ENCODE data around the gene SLC12A7. TPM values are rescaled to one million over a fixed set of nuclear protein-coding genes. Genes with fewer than 3 reads are reported as not detected.

SLC12A7 gene
- polyA plus RNA-seq, 1 donor (not counting 4 experiments of a cell fraction or from before 2014, with no cell fraction given), result 1.5 TPM

DNA sequence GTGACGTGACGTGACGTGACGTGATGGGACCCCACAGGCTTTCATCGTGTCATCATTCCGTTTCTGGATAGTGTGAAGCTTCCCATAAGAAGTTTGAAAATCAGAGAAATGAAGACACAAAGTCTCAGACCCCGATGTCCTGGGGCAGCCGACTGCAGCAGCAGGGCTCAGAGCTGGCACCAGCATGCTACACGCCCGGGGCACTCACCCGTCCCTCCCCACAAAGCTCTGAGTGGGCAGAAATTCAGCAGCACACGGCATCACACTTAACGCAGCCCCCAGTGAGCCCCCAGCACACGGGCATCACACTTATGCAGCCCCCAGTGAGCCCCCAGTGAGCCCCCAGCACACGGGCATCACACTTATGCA lies 42.2 kb downstream of the SLC12A7 start:
- no peak overlapping the region for H3K4me3 ChIP-seq (ENCODE audit: control insufficient read depth in 2 of 3, extremely low read depth in 1 of 3, insufficient read depth in 2 of 3, low read depth in 1 of 3, low read length in 3 of 3)
- H3K9ac ChIP-seq (ENCODE audit: control insufficient read depth, extremely low read depth, insufficient read depth, low read length), result no peak overlapping the region
- H3K27me3 ChIP-seq (ENCODE audit: control insufficient read depth, extremely low read depth, insufficient read depth, low read length), result no peaks in the 10 kb centered on the region
- FAIRE-seq (no peak), DNase-seq (ENCODE audit: low read depth, low spot score) (no peak)
- H3K4me1 ChIP-seq (ENCODE audit: control insufficient read depth, extremely low read depth, insufficient read depth, low read length), result no peaks in the 10 kb centered on the region
- TF ChIP-seq EZH2 (IDR thresholded peaks at IDR 0.05; ENCODE audit: low read length) (no peak), CTCF (optimal IDR thresholded peaks at IDR 0.05 in 1 of 3, IDR thresholded peaks at IDR 0.05 in 1 of 3, conservative IDR thresholded peaks at IDR 0.05 in 1 of 3; ENCODE audit: extremely low read depth in 1 of 3, insufficient read depth in 2 of 3, low read length in 3 of 3) (no peak)
- no peak overlapping the region for H2AFZ ChIP-seq (ENCODE audit: control insufficient read depth, low read length)
- no peak overlapping the region for H3K27ac ChIP-seq (ENCODE audit: control insufficient read depth, insufficient read depth, low read length)
- H3K9me3 ChIP-seq (ENCODE audit: control insufficient read depth, low read depth, low read length), result no peaks in the 10 kb centered on the region
- no peaks in the 10 kb centered on the region for H3K9me1 ChIP-seq (ENCODE audit: control insufficient read depth, extremely low read depth, insufficient read depth, low read length)
- no peaks in the 10 kb centered on the region for H4K20me1 ChIP-seq (ENCODE audit: control insufficient read depth, extremely low read depth, insufficient read depth, low read length)
- H3K4me2 ChIP-seq (ENCODE audit: control insufficient read depth, extremely low read depth, insufficient read depth, low read depth, low read length), result no peak overlapping the region
- no peaks in the 10 kb centered on the region for H3K36me3 ChIP-seq (ENCODE audit: control insufficient read depth in 2 of 2, extremely low read depth in 1 of 2, insufficient read depth in 2 of 2, low read length in 2 of 2)
- H3K79me2 ChIP-seq (ENCODE audit: control insufficient read depth, insufficient read depth, low read length), result no peaks in the 10 kb centered on the region
- dilution Hi-C loops (cut with MboI; ENCODE audit: extremely low pct_ligation_motif_present, low sequenced_read_pairs), result no loop called here

- Histone ChIP-seq H3K9me1 (ENCODE audit: control insufficient read depth, extremely low read depth, insufficient read depth, low read length) (no peaks in the 10 kb centered on the region), H3K9ac (ENCODE audit: control insufficient read depth, extremely low read depth, insufficient read depth, low read length) (no peak overlapping the region), H3K4me1 (ENCODE audit: control insufficient read depth, extremely low read depth, insufficient read depth, low read length) (no peaks in the 10 kb centered on the region), H3K27ac (ENCODE audit: control insufficient read depth, insufficient read depth, low read length) (no peak overlapping the region), H4K20me1 (ENCODE audit: control insufficient read depth, extremely low read depth, insufficient read depth, low read length) (no peaks in the 10 kb centered on the region), H3K27me3 (ENCODE audit: control insufficient read depth, extremely low read depth, insufficient read depth, low read length) (no peaks in the 10 kb centered on the region), H3K79me2 (ENCODE audit: control insufficient read depth, insufficient read depth, low read length) (no peaks in the 10 kb centered on the region), H2AFZ (ENCODE audit: control insufficient read depth, low read length) (no peak overlapping the region), H3K4me2 (ENCODE audit: control insufficient read depth, extremely low read depth, insufficient read depth, low read depth, low read length) (no peak overlapping the region), H3K36me3 (ENCODE audit: control insufficient read depth in 2 of 2, extremely low read depth in 1 of 2, insufficient read depth in 2 of 2, low read length in 2 of 2) (no peaks in the 10 kb centered on the region), H3K4me3 (ENCODE audit: control insufficient read depth in 2 of 3, extremely low read depth in 1 of 3, insufficient read depth in 2 of 3, low read depth in 1 of 3, low read length in 3 of 3) (no peak overlapping the region), H3K9me3 (ENCODE audit: control insufficient read depth, low read depth, low read length) (no peaks in the 10 kb centered on the region)
- TF ChIP-seq CTCF (optimal IDR thresholded peaks at IDR 0.05 in 1 of 3, IDR thresholded peaks at IDR 0.05 in 1 of 3, conservative IDR thresholded peaks at IDR 0.05 in 1 of 3; ENCODE audit: extremely low read depth in 1 of 3, insufficient read depth in 2 of 3, low read length in 3 of 3) (no peak), EZH2 (IDR thresholded peaks at IDR 0.05; ENCODE audit: low read length) (no peak)
- no peak for FAIRE-seq
- dilution Hi-C loops (cut with MboI; ENCODE audit: extremely low pct_ligation_motif_present, low sequenced_read_pairs), result no loop called here
- no peak for DNase-seq (ENCODE audit: low read depth, low spot score)
Measured at GRCh38 chr5:1068895-1069719, 42.8 kb downstream of the SLC12A7 start.

All from keratinocyte (primary cell).